Spleen (tissue), 11 donors: ENCODE results near the gene TLR2. TPM values are rescaled to one million over a fixed set of nuclear protein-coding genes. Genes with fewer than 3 reads are reported as not detected.

Experiments
- DNase-seq: peaks from one replicate; pipeline ENCODE4 v3.0.0-alpha.2; 2020
- H3K27ac ChIP-seq, 8 donors: fragments of 200-600 bp; sonication (generic) in 7 of 8; 1 replicate in 4 of 8; 2 replicates in 4 of 8; pipeline versions ENCODE4 v1.5.0 to v1.8.0; 2016 to 2021; ENCODE audit warnings: inconsistent platforms in 4 of 8, mild to moderate bottlenecking in 4 of 8, moderate library complexity in 1 of 8
- H3K27me3 ChIP-seq, 7 donors: fragments of 200-600 bp; sonication (generic) in 6 of 7; replicated peaks in 1 of 7; 1 replicate in 4 of 7; 2 replicates in 3 of 7; pipeline versions ENCODE4 v1.5.0 to v1.8.0; 2016 to 2021; ENCODE audit warnings: inconsistent platforms in 3 of 7, mild to moderate bottlenecking in 1 of 7
- H3K36me3 ChIP-seq, 6 donors: fragments of 200-600 bp; sonication (generic) in 5 of 6; 1 replicate in 4 of 6; 2 replicates in 2 of 6; pipeline versions ENCODE4 v1.5.0 to v1.8.0; 2016 to 2021; ENCODE audit warnings: inconsistent platforms in 2 of 6
- H3K4me1 ChIP-seq, 6 donors: fragments of 200-600 bp; sonication (generic) in 5 of 6; 1 replicate in 3 of 6; 2 replicates in 3 of 6; pipeline versions ENCODE4 v1.5.0 to v1.8.0; 2016 to 2021; ENCODE audit warnings: inconsistent platforms in 3 of 6
- H3K4me3 ChIP-seq, 8 donors: fragments of 200-600 bp; sonication (generic) in 7 of 8; 1 replicate in 4 of 8; 2 replicates in 4 of 8; pipeline versions ENCODE4 v1.5.0 to v1.8.0; 2016 to 2021; ENCODE audit warnings: inconsistent platforms in 4 of 8, mild to moderate bottlenecking in 4 of 8, moderate library complexity in 2 of 8
- H3K9me3 ChIP-seq, 8 donors: fragments of 200-600 bp; sonication (generic) in 7 of 8; 1 replicate in 4 of 8; 2 replicates in 4 of 8; pipeline versions ENCODE4 v1.5.0 to v1.8.0; 2016 to 2021; ENCODE audit warnings: inconsistent platforms in 4 of 8
- POLR2A ChIP-seq, 3 donors: fragments of 450-650 bp; IDR thresholded peaks; one replicate each; pipeline ENCODE4 v1.5.1; 2017; ENCODE audit warnings: antibody characterized with exemption in 3 of 3, mild to moderate bottlenecking in 1 of 3
- POLR2AphosphoS5 ChIP-seq, 3 donors: sonication (generic); formaldehyde crosslinking; IDR thresholded peaks; one replicate each; pipeline ENCODE4 v1.5.1; 2017; ENCODE audit warnings: antibody characterized with exemption in 3 of 3
- WGBS, 5 donors: extraction: QIAGEN DNeasy Blood & Tissue Kit in 3 of 5; methylation state at CpG; one replicate each; pipeline versions ENCODE4 v1.1.5 to v1.1.7; 2013 to 2018; 5-methylcytosine and 5-hydroxymethylcytosine counted together
- intact Hi-C: fragments of 100-400 bp; cut with DNase I; formaldehyde crosslinking; loops from one replicate; pipeline ENCODE4 v1.15.0; 2023; ENCODE audit warnings: low total_unique reads
- polyA plus RNA-seq, 3 donors: library from polyadenylated mRNA; stranded (reverse); fragments of 200-250 nt; gene quantifications; one replicate each; pipeline ENCODE4 v1.2.1, GENCODE V29; 2013
- total RNA-seq, 7 donors: library from RNA; depleted of rRNA in 3 of 7; stranded (reverse); fragments of >200 nt in 3 of 7; fragmentation: NEBNext Ultra II Directional in 4 of 7; extraction: Animal tissue kit (Norgen Biotek cat#: 25700) in 4 of 7; gene quantifications; one replicate each; pipeline versions ENCODE4 v1.1.0 to v1.2.1, GENCODE V29; 2016 to 2021
- TF ChIP-seq, protein P1 (sequence below), 11 experiments: fragments of 200-600 bp in 7 of 11; fragments of 450-650 bp in 4 of 11; sonication (generic) in 4 of 11; IDR thresholded peaks in 8 of 11; conservative IDR thresholded peaks in 3 of 11; 1 replicate in 7 of 11; 2 replicates in 4 of 11; pipeline versions ENCODE4 v1.4.0 to v1.8.0; 2016 to 2021; ENCODE audit warnings: antibody characterized with exemption in 11 of 11, inconsistent platforms in 4 of 11, mild to moderate bottlenecking in 1 of 11
- donor health status: healthy with polysubstance abuse.
- donor health status: DM: no; HTN: no; CAD: no; lungs with moderate emphysema.
- donor health status: DM: no; HTN: no; CAD: no.
- donor health status: Bipolar disorder and iron deficiency.
- donor health status: healthy.
- donor health status: DM: no; HTN: no; CAD: no.
- donor health status: DM: yes; HTN: yes; CAD: no.

The TLR2 gene
- total and polyA plus RNA-seq, 10 donors: 4.8 to 167 (median 71.1) TPM

DNA sequence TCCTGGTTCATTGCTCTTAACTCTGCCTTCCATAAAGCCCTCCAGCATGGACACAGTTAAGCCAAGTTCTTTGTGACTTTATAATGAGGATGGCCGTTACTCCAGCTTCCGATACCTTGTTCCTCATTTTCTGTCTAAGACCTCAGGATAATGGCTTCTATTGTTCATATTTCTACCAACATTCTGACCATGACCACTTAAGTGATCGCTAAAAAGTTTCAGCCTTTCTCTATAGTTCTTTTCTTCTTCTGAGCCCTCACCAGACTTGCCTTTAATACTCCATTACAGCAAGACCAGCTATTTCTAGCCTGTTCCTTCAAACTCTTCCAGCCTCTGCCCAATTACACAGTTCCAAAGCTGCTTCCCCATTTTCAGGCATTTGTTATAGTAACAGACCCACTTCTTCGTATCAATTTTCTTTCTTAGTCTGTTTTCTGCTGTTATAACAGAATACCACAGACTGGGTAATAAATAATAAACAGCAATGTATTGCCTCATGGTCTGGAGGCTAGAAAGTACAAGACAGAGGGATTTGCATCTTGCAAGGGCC lies 63.4 kb downstream of the TLR2 start:
- no peaks in the 10 kb centered on the region for H3K27me3 ChIP-seq
- no peak for DNase-seq
- no peaks in the 10 kb centered on the region for H3K9me3 ChIP-seq
- intact Hi-C loops: loop anchor here (10.0 kb wide), 1 partner anchor 403 kb away; the partner anchor contains the start of gene MND1
- peaks cover 0 to 17% (median 0%) of the 10 kb centered on the region in 6 donors for H3K4me1 ChIP-seq
- WGBS, 5 donors: 46 to 63% (median 54%) methylated on average over 4 of the region's 4 CpGs
- H3K27ac ChIP-seq: peak overlapping the region in 4 of 8 donors; percentile 25 to 53 (median 52)
- TF ChIP-seq, protein P1, sequence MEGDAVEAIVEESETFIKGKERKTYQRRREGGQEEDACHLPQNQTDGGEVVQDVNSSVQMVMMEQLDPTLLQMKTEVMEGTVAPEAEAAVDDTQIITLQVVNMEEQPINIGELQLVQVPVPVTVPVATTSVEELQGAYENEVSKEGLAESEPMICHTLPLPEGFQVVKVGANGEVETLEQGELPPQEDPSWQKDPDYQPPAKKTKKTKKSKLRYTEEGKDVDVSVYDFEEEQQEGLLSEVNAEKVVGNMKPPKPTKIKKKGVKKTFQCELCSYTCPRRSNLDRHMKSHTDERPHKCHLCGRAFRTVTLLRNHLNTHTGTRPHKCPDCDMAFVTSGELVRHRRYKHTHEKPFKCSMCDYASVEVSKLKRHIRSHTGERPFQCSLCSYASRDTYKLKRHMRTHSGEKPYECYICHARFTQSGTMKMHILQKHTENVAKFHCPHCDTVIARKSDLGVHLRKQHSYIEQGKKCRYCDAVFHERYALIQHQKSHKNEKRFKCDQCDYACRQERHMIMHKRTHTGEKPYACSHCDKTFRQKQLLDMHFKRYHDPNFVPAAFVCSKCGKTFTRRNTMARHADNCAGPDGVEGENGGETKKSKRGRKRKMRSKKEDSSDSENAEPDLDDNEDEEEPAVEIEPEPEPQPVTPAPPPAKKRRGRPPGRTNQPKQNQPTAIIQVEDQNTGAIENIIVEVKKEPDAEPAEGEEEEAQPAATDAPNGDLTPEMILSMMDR (IDR thresholded peaks at IDR 0.05 in 8 of 11, conservative IDR thresholded peaks at IDR 0.05 in 3 of 11): no peak
- TF ChIP-seq POLR2AphosphoS5 (IDR thresholded peaks at IDR 0.05): no peak
- TF ChIP-seq POLR2A (IDR thresholded peaks at IDR 0.05): no peak
- H3K36me3 ChIP-seq: no peaks in the 10 kb centered on the region
- H3K4me3 ChIP-seq: no peak overlapping the region

DNA sequence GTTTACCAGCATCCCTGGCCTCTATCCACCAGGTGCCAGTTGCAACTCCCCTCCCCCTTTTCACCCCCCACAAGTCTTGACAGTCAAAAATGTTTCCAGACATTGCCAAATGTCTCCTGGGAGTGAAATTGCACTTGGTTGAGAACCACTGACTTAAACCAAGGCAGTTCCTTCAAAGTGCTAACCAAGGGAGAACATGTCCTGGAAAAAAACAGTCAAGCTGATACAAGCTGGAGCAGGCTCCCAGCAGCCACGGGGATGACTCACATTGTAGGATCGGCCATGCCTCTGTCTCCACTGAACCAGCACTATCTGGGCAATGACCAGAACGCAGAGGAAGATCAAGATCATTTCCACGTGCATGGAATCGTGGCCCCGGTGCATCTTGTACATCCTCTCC lies 64.3 kb downstream of the TLR2 start:
- Histone ChIP-seq H3K27ac (peak overlapping the region in 3 of 8 donors; percentile 51 to 53 (median 52)), H3K27me3 (no peaks in the 10 kb centered on the region), H3K36me3 (no peaks in the 10 kb centered on the region), H3K4me1 (peaks cover 0 to 17% (median 0%) of the 10 kb centered on the region in 6 donors), H3K4me3 (no peak overlapping the region), H3K9me3 (no peaks in the 10 kb centered on the region)
- intact Hi-C loops: loop anchor here (10.0 kb wide), 1 partner anchor 404 kb away; the partner anchor contains the start of gene MND1
- no peak for DNase-seq
- TF ChIP-seq, protein P1 (IDR thresholded peaks at IDR 0.05 in 8 of 11, conservative IDR thresholded peaks at IDR 0.05 in 3 of 11): no peak
- TF ChIP-seq POLR2A (IDR thresholded peaks at IDR 0.05): no peak
- 67 to 86% (median 74%) methylated on average over 6 of the region's 6 CpGs for WGBS, 5 donors

GRCh38 chr4:153750197-153750817 lies 66.2 kb downstream of the TLR2 start:
- no peak for DNase-seq
- Histone ChIP-seq H3K9me3 (no peaks in the 10 kb centered on the region), H3K36me3 (no peaks in the 10 kb centered on the region), H3K27ac (no peak overlapping the region), H3K27me3 (no peaks in the 10 kb centered on the region), H3K4me1 (peaks cover 0 to 17% (median 0%) of the 10 kb centered on the region in 6 donors), H3K4me3 (no peak overlapping the region)
- TF ChIP-seq, protein P1 (IDR thresholded peaks at IDR 0.05 in 8 of 11, conservative IDR thresholded peaks at IDR 0.05 in 3 of 11): peak; percentile 29 to 79 (median 65)
- TF ChIP-seq POLR2A (IDR thresholded peaks at IDR 0.05) (no peak), POLR2AphosphoS5 (IDR thresholded peaks at IDR 0.05) (peak in 1 of 3 donors; percentile 11)
- 32 to 36% (median 34%) methylated on average over 5 of the region's 5 CpGs for WGBS, 5 donors
- intact Hi-C loops: loop anchor here (10.0 kb wide), 1 partner anchor 116 kb away; no protein-coding TSS in a partner anchor

- Histone ChIP-seq H3K36me3 (no peaks in the 10 kb centered on the region), H3K27me3 (peaks cover 0 to 21% (median 12%) of the 10 kb centered on the region in 7 donors), H3K4me1 (peaks cover 0 to 13% (median 8%) of the 10 kb centered on the region in 6 donors), H3K4me3 (no peak overlapping the region), H3K27ac (peak overlapping the region in 1 of 8 donors; percentile 11), H3K9me3 (no peaks in the 10 kb centered on the region)
- DNase-seq: no peak
- intact Hi-C loops: loop anchor here (10.0 kb wide), 1 partner anchor 120 kb away; no protein-coding TSS in a partner anchor
- WGBS, 5 donors: 52 to 60% (median 56%) methylated on average over 2 of the region's 2 CpGs
- TF ChIP-seq POLR2A (IDR thresholded peaks at IDR 0.05) (no peak), POLR2AphosphoS5 (IDR thresholded peaks at IDR 0.05) (no peak)
- TF ChIP-seq, protein P1 (IDR thresholded peaks at IDR 0.05 in 8 of 11, conservative IDR thresholded peaks at IDR 0.05 in 3 of 11): no peak
These were observed 71.1 kb downstream of the TLR2 start for GRCh38 chr4:153755186-153755585.
